HEK293 (cell line): ENCODE results near the gene STK39.

Experiments
- CTCF ChIA-PET: fragments of 350-600 bp; formaldehyde crosslinking; extraction: SDS; loops from one replicate; lab custom pipeline; 2021; ENCODE audit warnings: antibody characterized with exemption; lab: Yijun Ruan, JAX
- POLR2A ChIA-PET: fragments of 300-600 bp; formaldehyde crosslinking; extraction: SDS; loops from one replicate; lab custom pipeline; 2020; ENCODE audit warnings: antibody characterized with exemption, inconsistent platforms; lab: Yijun Ruan, JAX
- H3K27ac ChIP-seq: fragments of 200-500 bp; sonication (Bioruptor generic); 2 replicates; pipeline ENCODE4 v1.5.1; 2014; ENCODE audit warnings: low read depth, low read length, control low read depth, inconsistent platforms; ENCODE audit errors: extremely low read depth
- H3K36me3 ChIP-seq, 2 experiments: fragments of 200-500 bp in 1 of 2; sonication (Bioruptor generic) in 1 of 2; 1 replicate in 1 of 2; 2 replicates in 1 of 2; pipeline ENCODE4 v1.5.1; 2014 to 2017; ENCODE audit warnings: inconsistent platforms in 2 of 2, low read length in 2 of 2; ENCODE audit not compliant: control insufficient read depth in 2 of 2, insufficient read depth in 1 of 2
- H3K4me1 ChIP-seq: fragments of 200-500 bp; sonication (Bioruptor generic); 2 replicates; pipeline ENCODE4 v1.5.1; 2014; ENCODE audit warnings: mild to moderate bottlenecking, low read length, inconsistent platforms; ENCODE audit not compliant: control insufficient read depth, insufficient read depth
- H3K4me3 ChIP-seq: 2 replicates; pipeline ENCODE4 v1.5.1; 2011; ENCODE audit warnings: low read depth, mild to moderate bottlenecking, control low read depth, low read length, moderate library complexity
- H3K9me3 ChIP-seq: fragments of 200-500 bp; sonication (Bioruptor generic); 2 replicates; pipeline ENCODE4 v1.5.1; 2014; ENCODE audit warnings: low read depth, low read length, inconsistent platforms; ENCODE audit not compliant: control insufficient read depth, insufficient read depth
- EGR2 ChIP-seq: fragments of 450-650 bp; formaldehyde crosslinking; IDR thresholded peaks from 2 replicates; pipeline ENCODE4 v1.5.1; 2016; ENCODE audit warnings: low read depth, missing biosample characterization, missing genetic modification characterization
- HIC1 ChIP-seq: fragments of 450-650 bp; formaldehyde crosslinking; IDR thresholded peaks from 2 replicates; pipeline ENCODE4 v1.5.1; 2016; ENCODE audit warnings: missing biosample characterization, missing genetic modification characterization
- KLF16 ChIP-seq: fragments of 450-650 bp; formaldehyde crosslinking; IDR thresholded peaks from 2 replicates; pipeline ENCODE4 v1.5.1; 2017; ENCODE audit warnings: missing biosample characterization, missing genetic modification characterization
- KLF17 ChIP-seq: fragments of 450-650 bp; formaldehyde crosslinking; IDR thresholded peaks from 2 replicates; pipeline ENCODE4 v1.5.1; 2016; ENCODE audit warnings: missing biosample characterization, missing genetic modification characterization
- KLF7 ChIP-seq: fragments of 450-650 bp; formaldehyde crosslinking; IDR thresholded peaks from 2 replicates; pipeline ENCODE4 v1.5.1; 2016; ENCODE audit warnings: missing biosample characterization, missing genetic modification characterization, borderline replicate concordance
- YY2 ChIP-seq: fragments of 450-650 bp; formaldehyde crosslinking; IDR thresholded peaks from 2 replicates; pipeline ENCODE4 v1.5.1; 2016; ENCODE audit warnings: missing biosample characterization, missing genetic modification characterization
- ZNF10 ChIP-seq: fragments of 450-650 bp; formaldehyde crosslinking; IDR thresholded peaks from 2 replicates; pipeline ENCODE4 v1.5.1; 2017; ENCODE audit warnings: missing biosample characterization, missing genetic modification characterization
- ZNF140 ChIP-seq: fragments of 450-650 bp; formaldehyde crosslinking; IDR thresholded peaks from 2 replicates; pipeline ENCODE4 v1.5.1; 2016; ENCODE audit warnings: missing biosample characterization, missing genetic modification characterization
- ZNF350 ChIP-seq: fragments of 450-650 bp; formaldehyde crosslinking; IDR thresholded peaks from 2 replicates; pipeline ENCODE4 v1.5.0; 2017; ENCODE audit warnings: missing biosample characterization, mild to moderate bottlenecking, missing genetic modification characterization
- ZNF391 ChIP-seq: fragments of 450-650 bp; formaldehyde crosslinking; IDR thresholded peaks from 2 replicates; pipeline ENCODE4 v1.5.1; 2016; ENCODE audit warnings: low read depth, missing biosample characterization, missing genetic modification characterization, borderline replicate concordance
- ZNF473 ChIP-seq: fragments of 450-650 bp; formaldehyde crosslinking; IDR thresholded peaks from 2 replicates; pipeline ENCODE4 v1.5.1; 2017; ENCODE audit warnings: missing biosample characterization, missing genetic modification characterization
- ZNF529 ChIP-seq: fragments of 450-650 bp; formaldehyde crosslinking; IDR thresholded peaks from 2 replicates; pipeline ENCODE4 v1.5.1; 2017; ENCODE audit warnings: missing genetic modification characterization, missing biosample characterization; ENCODE audit not compliant: insufficient replicate concordance
- ZNF624 ChIP-seq: fragments of 450-650 bp; formaldehyde crosslinking; IDR thresholded peaks from 2 replicates; pipeline ENCODE4 v1.5.1; 2017; ENCODE audit warnings: missing biosample characterization, missing genetic modification characterization
- ZNF677 ChIP-seq: fragments of 450-650 bp; IDR thresholded peaks from 2 replicates; pipeline ENCODE4 v1.5.0; 2018; ENCODE audit warnings: missing biosample characterization, mild to moderate bottlenecking, missing genetic modification characterization, moderate library complexity
- TF ChIP-seq, protein P1 (sequence below): fragments of 450-650 bp; formaldehyde crosslinking; IDR thresholded peaks from 2 replicates; pipeline ENCODE4 v1.5.1; 2016; ENCODE audit warnings: missing biosample characterization, missing genetic modification characterization
- TF ChIP-seq, protein P2 (sequence below): fragments of 450-650 bp; formaldehyde crosslinking; IDR thresholded peaks from 2 replicates; pipeline ENCODE4 v1.5.1; 2016; ENCODE audit warnings: missing biosample characterization, missing genetic modification characterization, borderline replicate concordance
- TF ChIP-seq, protein P3 (sequence below): fragments of 450-650 bp; formaldehyde crosslinking; IDR thresholded peaks from 2 replicates; pipeline ENCODE4 v1.5.1; 2017; ENCODE audit warnings: missing biosample characterization, missing genetic modification characterization

STK39 gene

DNA sequence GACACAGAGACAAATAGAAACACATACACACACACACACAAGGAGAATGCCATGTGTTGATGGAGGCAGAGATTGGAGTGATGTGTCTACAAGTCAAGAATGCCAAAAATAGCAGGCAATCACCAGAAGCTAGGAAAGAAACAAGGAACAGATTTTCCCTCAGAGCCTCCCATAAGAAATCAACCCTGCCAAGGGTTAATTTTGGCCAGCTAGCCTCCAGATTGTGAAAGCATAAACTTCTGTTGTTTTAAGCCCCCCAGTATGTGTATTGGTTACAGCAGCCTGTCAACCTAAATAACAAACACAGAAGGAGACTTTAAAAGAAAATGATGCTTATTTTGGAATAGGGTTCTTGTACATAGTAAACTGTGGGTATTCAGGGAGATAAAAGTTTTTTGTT is 5.6 kb upstream of the STK39 start:
- Histone ChIP-seq H3K4me3 (no peak overlapping the region), H3K36me3 (no peaks in the 10 kb centered on the region), H3K27ac (no peak overlapping the region), H3K9me3 (no peaks in the 10 kb centered on the region), H3K4me1 (0 out of 2 replicates have a peak, but pooled peaks cover 5% of the 10 kb centered on the region)
- POLR2A ChIA-PET = no interaction called here
- CTCF ChIA-PET = no interaction called here
- TF ChIP-seq, protein P1, sequence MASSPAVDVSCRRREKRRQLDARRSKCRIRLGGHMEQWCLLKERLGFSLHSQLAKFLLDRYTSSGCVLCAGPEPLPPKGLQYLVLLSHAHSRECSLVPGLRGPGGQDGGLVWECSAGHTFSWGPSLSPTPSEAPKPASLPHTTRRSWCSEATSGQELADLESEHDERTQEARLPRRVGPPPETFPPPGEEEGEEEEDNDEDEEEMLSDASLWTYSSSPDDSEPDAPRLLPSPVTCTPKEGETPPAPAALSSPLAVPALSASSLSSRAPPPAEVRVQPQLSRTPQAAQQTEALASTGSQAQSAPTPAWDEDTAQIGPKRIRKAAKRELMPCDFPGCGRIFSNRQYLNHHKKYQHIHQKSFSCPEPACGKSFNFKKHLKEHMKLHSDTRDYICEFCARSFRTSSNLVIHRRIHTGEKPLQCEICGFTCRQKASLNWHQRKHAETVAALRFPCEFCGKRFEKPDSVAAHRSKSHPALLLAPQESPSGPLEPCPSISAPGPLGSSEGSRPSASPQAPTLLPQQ (tag by site-specific recombination) = no peak
- TF ChIP-seq ZNF140 (tag by site-specific recombination) (no peak), YY2 (tag by site-specific recombination) (no peak), ZNF529 (no peak), KLF7 (tag by site-specific recombination) (no peak), ZNF473 (tag by site-specific recombination) (no peak), ZNF350 (tag by site-specific recombination) (no peak), EGR2 (tag by site-specific recombination) (no peak), ZNF10 (tag by site-specific recombination) (no peak), KLF17 (tag by site-specific recombination) (no peak), ZNF391 (no peak), ZNF624 (tag by site-specific recombination) (no peak), ZNF677 (tag by site-specific recombination) (no peak), HIC1 (tag by site-specific recombination) (no peak), KLF16 (tag by site-specific recombination) (no peak)
- TF ChIP-seq, protein P2, sequence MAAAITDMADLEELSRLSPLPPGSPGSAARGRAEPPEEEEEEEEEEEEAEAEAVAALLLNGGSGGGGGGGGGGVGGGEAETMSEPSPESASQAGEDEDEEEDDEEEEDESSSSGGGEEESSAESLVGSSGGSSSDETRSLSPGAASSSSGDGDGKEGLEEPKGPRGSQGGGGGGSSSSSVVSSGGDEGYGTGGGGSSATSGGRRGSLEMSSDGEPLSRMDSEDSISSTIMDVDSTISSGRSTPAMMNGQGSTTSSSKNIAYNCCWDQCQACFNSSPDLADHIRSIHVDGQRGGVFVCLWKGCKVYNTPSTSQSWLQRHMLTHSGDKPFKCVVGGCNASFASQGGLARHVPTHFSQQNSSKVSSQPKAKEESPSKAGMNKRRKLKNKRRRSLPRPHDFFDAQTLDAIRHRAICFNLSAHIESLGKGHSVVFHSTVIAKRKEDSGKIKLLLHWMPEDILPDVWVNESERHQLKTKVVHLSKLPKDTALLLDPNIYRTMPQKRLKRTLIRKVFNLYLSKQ (tag by site-specific recombination) = no peak
- TF ChIP-seq, protein P3, sequence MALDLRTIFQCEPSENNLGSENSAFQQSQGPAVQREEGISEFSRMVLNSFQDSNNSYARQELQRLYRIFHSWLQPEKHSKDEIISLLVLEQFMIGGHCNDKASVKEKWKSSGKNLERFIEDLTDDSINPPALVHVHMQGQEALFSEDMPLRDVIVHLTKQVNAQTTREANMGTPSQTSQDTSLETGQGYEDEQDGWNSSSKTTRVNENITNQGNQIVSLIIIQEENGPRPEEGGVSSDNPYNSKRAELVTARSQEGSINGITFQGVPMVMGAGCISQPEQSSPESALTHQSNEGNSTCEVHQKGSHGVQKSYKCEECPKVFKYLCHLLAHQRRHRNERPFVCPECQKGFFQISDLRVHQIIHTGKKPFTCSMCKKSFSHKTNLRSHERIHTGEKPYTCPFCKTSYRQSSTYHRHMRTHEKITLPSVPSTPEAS (tag by site-specific recombination) = no peak
